ENCODE data around the gene ACSS3.

- TF ChIP-seq CTCF (IDR thresholded peaks at IDR 0.05) = no peak
- TF ChIP-seq POLR2A (IDR thresholded peaks at IDR 0.05) = no peak
Measured at GRCh38 chr12:81212996-81213696, 135.3 kb downstream of the ACSS3 start.
